HepG2 (cell line): ENCODE data around the gene ITGB5. TPM values are rescaled to one million over a fixed set of nuclear protein-coding genes. Genes with fewer than 3 reads are reported as not detected.

ENCODE experiments used
- ATAC-seq: fragments of 200-7000 bp; cut with Tn5 transposase; 3 replicates; pipeline ENCODE4 v1.9.1; 2020; ENCODE audit warnings: mild to moderate bottlenecking, moderate library complexity
- BruUV-seq: library from RNA; stranded (reverse); fragments of 400-500 nt; replicated peaks from 2 replicates; lab custom pipeline; 2021; lab: Mats Ljungman, UMichigan
- CTCF ChIA-PET: fragments of 300-600 bp; formaldehyde crosslinking; extraction: SDS; loops from one replicate; lab custom pipeline; 2021; ENCODE audit warnings: low total read pairs, inconsistent platforms, low intra/inter-chr PET ratio; lab: Yijun Ruan, JAX
- POLR2A ChIA-PET: fragments of 350-600 bp; sonication (Branson Sonifier 250); formaldehyde crosslinking; loops from one replicate; lab custom pipeline; 2020; ENCODE audit warnings: antibody characterized with exemption, inconsistent platforms; lab: Yijun Ruan, JAX
- DNase-seq: peaks from one replicate; pipeline ENCODE4 v3.0.0-alpha.2; 2015; ENCODE audit warnings: low spot score
- FAIRE-seq: peaks from 3 replicates; lab custom pipeline; 2011; peaks lifted over from hg19 to GRCh38; lab: Jason Lieb, UNC
- H2AFZ ChIP-seq: one replicate; pipeline ENCODE4 v1.6.1; 2011; ENCODE audit warnings: low read length, inconsistent platforms
- H3K27ac ChIP-seq: fragments of 300-600 bp; 3 replicates; pipeline ENCODE4 v1.8.0; 2011; ENCODE audit warnings: mixed run types, mild to moderate bottlenecking, mixed read lengths, low read length, inconsistent platforms; ENCODE audit not compliant: insufficient read depth; ENCODE audit errors: extremely low read length
- H3K27me3 ChIP-seq, 2 experiments: fragments of 200-600 bp in 1 of 2; 2 replicates in 1 of 2; 3 replicates in 1 of 2; pipeline versions ENCODE4 v1.6.0 to v1.8.0; 2011; ENCODE audit warnings: low read length in 2 of 2, mild to moderate bottlenecking in 2 of 2, moderate library complexity in 2 of 2, inconsistent platforms in 1 of 2; ENCODE audit not compliant: insufficient read depth in 2 of 2, control insufficient read depth in 1 of 2
- H3K36me3 ChIP-seq, 2 experiments: fragments of 200-600 bp in 1 of 2; replicated peaks in 1 of 2; 2 replicates in 1 of 2; 3 replicates in 1 of 2; pipeline versions ENCODE4 v1.5.1 to v1.8.0; 2011; ENCODE audit warnings: low read length in 2 of 2, inconsistent platforms in 1 of 2; ENCODE audit not compliant: insufficient read depth in 2 of 2, control insufficient read depth in 1 of 2
- H3K4me1 ChIP-seq: 2 replicates; pipeline ENCODE4 v1.5.1; 2012; ENCODE audit warnings: low read length, inconsistent platforms; ENCODE audit not compliant: insufficient read depth
- H3K4me2 ChIP-seq: 2 replicates; pipeline ENCODE4 v1.6.0; 2011; ENCODE audit warnings: low read depth, low read length, inconsistent platforms
- H3K4me3 ChIP-seq, 3 experiments: fragments of 200-600 bp in 1 of 3; sonication (generic), shearing (Covaris generic) in 1 of 3; replicated peaks in 1 of 3; 2 replicates each; pipeline ENCODE4 v1.5.1; 2011 to 2016; ENCODE audit warnings: low read length in 3 of 3, inconsistent platforms in 2 of 3, low read depth in 2 of 3, mild to moderate bottlenecking in 2 of 3, control low read depth in 1 of 3, mixed read lengths in 1 of 3; ENCODE audit not compliant: insufficient read depth in 1 of 3
- H3K79me2 ChIP-seq: one replicate; pipeline ENCODE4 v1.6.1; 2011; ENCODE audit warnings: low read length, inconsistent platforms; ENCODE audit not compliant: insufficient read depth
- H3K9ac ChIP-seq: 2 replicates; pipeline ENCODE4 v1.6.0; 2011; ENCODE audit warnings: mild to moderate bottlenecking, low read depth, low read length, inconsistent platforms; ENCODE audit not compliant: insufficient read depth
- H3K9me3 ChIP-seq: 2 replicates; pipeline ENCODE4 v1.5.1; 2012; ENCODE audit warnings: mild to moderate bottlenecking, low read length
- H4K20me1 ChIP-seq: 2 replicates; pipeline ENCODE4 v1.6.0; 2011; ENCODE audit warnings: inconsistent platforms, mild to moderate bottlenecking, low read length, moderate library complexity; ENCODE audit not compliant: insufficient read depth
- AKAP8 ChIP-seq: sonication (generic); formaldehyde crosslinking; IDR thresholded peaks from 2 replicates; pipeline ENCODE4 v1.5.1; 2020; ENCODE audit warnings: mild to moderate bottlenecking, missing genetic modification reagents
- CREB1 ChIP-seq, 2 experiments: fragments of 450-650 bp in 1 of 2; IDR thresholded peaks; 2 replicates each; pipeline ENCODE4 v1.6.1; 2016 to 2017; ENCODE audit warnings: control low read depth in 1 of 2, mild to moderate bottlenecking in 1 of 2, missing compliant biosample characterization in 1 of 2, missing genetic modification characterization in 1 of 2
- ZBTB8A ChIP-seq: sonication (generic); formaldehyde crosslinking; IDR thresholded peaks from 2 replicates; pipeline ENCODE4 v1.4.0; 2020; ENCODE audit warnings: mild to moderate bottlenecking, low read depth, missing genetic modification reagents, borderline replicate concordance
- ZFP62 ChIP-seq: sonication (generic); formaldehyde crosslinking; IDR thresholded peaks from 2 replicates; pipeline ENCODE4 v1.4.0; 2020; ENCODE audit warnings: missing genetic modification reagents
- ZNF441 ChIP-seq: sonication (generic); formaldehyde crosslinking; IDR thresholded peaks from 2 replicates; pipeline ENCODE4 v1.7.0; 2021; ENCODE audit warnings: missing genetic modification reagents, borderline replicate concordance
- ZNF556 ChIP-seq: sonication (generic); formaldehyde crosslinking; IDR thresholded peaks from 2 replicates; pipeline ENCODE4 v1.4.0; 2020; ENCODE audit warnings: mild to moderate bottlenecking, missing genetic modification reagents, borderline replicate concordance
- ZNF703 ChIP-seq: sonication (generic); formaldehyde crosslinking; IDR thresholded peaks from 2 replicates; pipeline ENCODE4 v1.5.1; 2020; ENCODE audit warnings: missing genetic modification reagents, mild to moderate bottlenecking, moderate library complexity, borderline replicate concordance
- WGBS: methylation state at CpG from one replicate; pipeline ENCODE4 v1.1.6; 2017; ENCODE audit warnings: low lambda C conversion rate; 5-methylcytosine and 5-hydroxymethylcytosine counted together
- in situ Hi-C: cut with HindIII; loops from 2 replicates; pipeline ENCODE4 v1.10.0; 2017; ENCODE audit warnings: low pct_unique_long_range_greater_than_20kb; ENCODE audit not compliant: extremely low pct_ligation_motif_present
- intact Hi-C: fragments of 100-400 bp; cut with micrococcal nuclease; formaldehyde crosslinking; loops from one replicate; pipeline ENCODE4 v1.10.0; 2022; ENCODE audit not compliant: unreplicated experiment
- polyA plus RNA-seq, 8 experiments: library from polyadenylated mRNA; depleted of rRNA in 3 of 8; stranded (reverse) in 7 of 8; unstranded in 1 of 8; fragments of >200 nt; fragmentation: Illumina TruSeq in 4 of 8; extraction: Trizol in 4 of 8; gene quantifications; 2 replicates each; pipeline versions ENCODE4 v1.2.1 to v1.2.3, GENCODE V29; 2011 to 2016; ENCODE audit warnings: low read depth in 4 of 8, missing spikeins in 1 of 8, mixed read lengths in 1 of 8; ENCODE audit not compliant: insufficient read depth in 1 of 8
- total RNA-seq, 5 experiments: library from RNA; depleted of rRNA; stranded (reverse); fragments of >200 nt; fragmentation: Illumina TruSeq; extraction: Trizol; gene quantifications; 2 replicates each; pipeline ENCODE4 v1.2.3, GENCODE V29; 2016; ENCODE audit warnings: low read depth in 1 of 5
- TF ChIP-seq, protein P1 (sequence below): sonication (generic); formaldehyde crosslinking; IDR thresholded peaks from 2 replicates; pipeline ENCODE4 v1.4.0; 2020; ENCODE audit warnings: missing genetic modification reagents
- TF ChIP-seq, protein P2 (sequence below): sonication (generic); formaldehyde crosslinking; IDR thresholded peaks from 2 replicates; pipeline ENCODE4 v1.4.0; 2020; ENCODE audit warnings: missing genetic modification reagents

ITGB5 gene
- total and polyA plus RNA-seq, 2 of the 13 experiments (the other 11 are each of a cell fraction or from before 2014, with no cell fraction given): 74.1 to 343 TPM

DNA sequence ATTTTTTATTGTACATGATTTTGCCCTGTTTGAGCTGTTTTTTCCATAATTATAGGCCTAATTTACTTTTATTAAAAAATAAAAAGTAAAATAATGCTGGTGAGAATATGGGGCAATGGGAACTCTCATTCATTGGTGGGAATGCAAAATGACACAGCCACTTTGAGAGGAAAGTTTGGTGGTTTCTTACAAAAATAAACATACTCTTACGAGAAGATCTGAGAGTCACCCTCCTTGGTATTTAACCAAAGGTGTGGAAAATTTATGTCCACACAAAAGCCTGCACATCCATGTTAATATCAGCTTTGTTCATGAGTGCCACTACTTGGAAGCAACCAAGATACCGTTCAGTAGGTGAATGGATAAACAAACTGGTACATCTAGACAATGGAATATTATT is 37.6 kb upstream of the ITGB5 start:
- TF ChIP-seq ZNF441 (no peak), AKAP8 (CRISPR knock-in tag) (no peak), CREB1 (IDR thresholded peaks at IDR 0.05) (no peak), CREB1 (CRISPR knock-in tag; IDR thresholded peaks at IDR 0.05) (no peak), ZBTB8A (no peak), ZFP62 (CRISPR knock-in tag) (no peak), ZNF556 (CRISPR knock-in tag) (no peak), ZNF703 (CRISPR knock-in tag) (no peak)
- TF ChIP-seq, protein P1, sequence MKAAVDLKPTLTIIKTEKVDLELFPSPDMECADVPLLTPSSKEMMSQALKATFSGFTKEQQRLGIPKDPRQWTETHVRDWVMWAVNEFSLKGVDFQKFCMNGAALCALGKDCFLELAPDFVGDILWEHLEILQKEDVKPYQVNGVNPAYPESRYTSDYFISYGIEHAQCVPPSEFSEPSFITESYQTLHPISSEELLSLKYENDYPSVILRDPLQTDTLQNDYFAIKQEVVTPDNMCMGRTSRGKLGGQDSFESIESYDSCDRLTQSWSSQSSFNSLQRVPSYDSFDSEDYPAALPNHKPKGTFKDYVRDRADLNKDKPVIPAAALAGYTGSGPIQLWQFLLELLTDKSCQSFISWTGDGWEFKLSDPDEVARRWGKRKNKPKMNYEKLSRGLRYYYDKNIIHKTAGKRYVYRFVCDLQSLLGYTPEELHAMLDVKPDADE (CRISPR knock-in tag): no peak
- TF ChIP-seq, protein P2, sequence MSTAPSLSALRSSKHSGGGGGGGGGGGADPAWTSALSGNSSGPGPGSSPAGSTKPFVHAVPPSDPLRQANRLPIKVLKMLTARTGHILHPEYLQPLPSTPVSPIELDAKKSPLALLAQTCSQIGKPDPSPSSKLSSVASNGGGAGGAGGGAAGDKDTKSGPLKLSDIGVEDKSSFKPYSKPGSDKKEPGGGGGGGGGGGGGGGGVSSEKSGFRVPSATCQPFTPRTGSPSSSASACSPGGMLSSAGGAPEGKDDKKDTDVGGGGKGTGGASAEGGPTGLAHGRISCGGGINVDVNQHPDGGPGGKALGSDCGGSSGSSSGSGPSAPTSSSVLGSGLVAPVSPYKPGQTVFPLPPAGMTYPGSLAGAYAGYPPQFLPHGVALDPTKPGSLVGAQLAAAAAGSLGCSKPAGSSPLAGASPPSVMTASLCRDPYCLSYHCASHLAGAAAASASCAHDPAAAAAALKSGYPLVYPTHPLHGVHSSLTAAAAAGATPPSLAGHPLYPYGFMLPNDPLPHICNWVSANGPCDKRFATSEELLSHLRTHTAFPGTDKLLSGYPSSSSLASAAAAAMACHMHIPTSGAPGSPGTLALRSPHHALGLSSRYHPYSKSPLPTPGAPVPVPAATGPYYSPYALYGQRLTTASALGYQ: no peak
- Histone ChIP-seq H3K9me3 (no peaks in the 10 kb centered on the region), H2AFZ (no peak overlapping the region), H3K4me2 (no peak overlapping the region), H3K4me1 (peaks cover 34% of the 10 kb centered on the region), H3K36me3 (no peaks in the 10 kb centered on the region), H4K20me1 (no peaks in the 10 kb centered on the region), H3K27ac (no peak overlapping the region), H3K9ac (no peak overlapping the region), H3K79me2 (no peaks in the 10 kb centered on the region), H3K27me3 (no peaks in the 10 kb centered on the region; a peak in 1 of 5 replicates), H3K4me3 (no peak overlapping the region)
- FAIRE-seq: no peak
- no peak for ATAC-seq
- in situ Hi-C loops: loop anchor here (5.0 kb wide), 1 partner anchor 243 kb away; no protein-coding TSS in a partner anchor
- 47% methylated on average over 2 of the region's 2 CpGs for WGBS
- DNase-seq: no peak
- no TSS peak for BruUV-seq
- intact Hi-C loops: loop anchor here (5.0 to 10.0 kb wide), 2 partner anchors 278 to 660 kb away; no protein-coding TSS in a partner anchor
- POLR2A ChIA-PET: no interaction called here
- CTCF ChIA-PET: no interaction called here
